Ascending aorta (tissue), 2 donors: ENCODE data around the gene FOXP1. TPM values are rescaled to one million over a fixed set of nuclear protein-coding genes. Genes with fewer than 3 reads are reported as not detected.

ENCODE experiments used
- DNase-seq, 2 donors: peaks; one replicate each; pipeline ENCODE4 v3.0.0-alpha.2; 2019; ENCODE audit warnings: low spot score in 2 of 2
- H3K27ac ChIP-seq, 2 donors: fragments of 200-600 bp; sonication (generic); one replicate each; pipeline ENCODE4 v1.5.1; 2016 to 2017; ENCODE audit warnings: mild to moderate bottlenecking in 1 of 2
- H3K27me3 ChIP-seq: fragments of 200-600 bp; sonication (generic); one replicate; pipeline ENCODE4 v1.5.1; 2017
- H3K36me3 ChIP-seq, 2 donors: fragments of 200-600 bp; sonication (generic); one replicate each; pipeline ENCODE4 v1.5.1; 2016
- H3K4me1 ChIP-seq, 2 donors: fragments of 200-600 bp; sonication (generic); one replicate each; pipeline ENCODE4 v1.5.1; 2016 to 2017; ENCODE audit warnings: mild to moderate bottlenecking in 1 of 2
- H3K4me3 ChIP-seq, 2 donors: fragments of 200-600 bp; sonication (generic); one replicate each; pipeline ENCODE4 v1.5.1; 2016 to 2017; ENCODE audit warnings: mild to moderate bottlenecking in 1 of 2
- H3K9me3 ChIP-seq, 2 donors: fragments of 200-600 bp; sonication (generic); one replicate each; pipeline ENCODE4 v1.5.1; 2016
- intact Hi-C: fragments of 100-400 bp; cut with DNase I; formaldehyde crosslinking; loops from one replicate; pipeline ENCODE4 v1.15.1; 2023
- total RNA-seq: library from RNA; depleted of rRNA; stranded (reverse); fragments of >200 nt; gene quantifications from one replicate; pipeline ENCODE4 v1.1.0, GENCODE V29; 2016
- TF ChIP-seq, protein P1 (sequence below), 3 experiments: fragments of 200-600 bp in 2 of 3; fragments of 450-650 bp in 1 of 3; sonication (generic) in 2 of 3; IDR thresholded peaks; one replicate each; pipeline ENCODE4 v1.5.1; 2016 to 2019; ENCODE audit warnings: antibody characterized with exemption in 3 of 3, mild to moderate bottlenecking in 1 of 3, moderate library complexity in 1 of 3

The FOXP1 gene
- total RNA-seq, 1 donor from 2014 or later, result 171 TPM

DNA sequence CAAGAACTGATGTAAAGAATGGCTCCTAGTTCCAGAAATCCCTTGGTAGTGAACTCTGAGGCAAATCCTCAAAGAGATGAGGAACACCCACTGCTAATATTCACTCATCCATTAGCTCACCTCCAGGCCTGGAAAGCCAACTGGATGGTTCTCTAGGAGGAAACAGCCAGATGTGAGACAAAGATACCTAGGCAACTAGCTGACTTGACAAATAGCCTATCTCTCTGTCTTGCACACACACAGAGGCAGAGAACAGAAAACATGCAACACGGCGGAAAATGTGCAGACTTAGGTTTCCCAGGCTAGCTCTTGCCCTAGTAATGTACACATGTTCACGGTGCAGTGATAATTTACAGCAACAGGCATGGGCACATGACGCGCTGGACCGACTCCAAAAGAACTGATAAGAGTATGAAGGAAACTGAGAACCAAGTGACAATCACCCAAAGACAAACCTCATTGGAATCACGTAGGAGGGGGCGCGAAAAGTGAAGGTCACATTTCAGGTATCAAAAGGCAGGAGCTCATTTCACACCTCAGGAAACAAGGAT lies 318.1 kb downstream of the FOXP1 start:
- DNase-seq, result no peak
- TF ChIP-seq, protein P1, sequence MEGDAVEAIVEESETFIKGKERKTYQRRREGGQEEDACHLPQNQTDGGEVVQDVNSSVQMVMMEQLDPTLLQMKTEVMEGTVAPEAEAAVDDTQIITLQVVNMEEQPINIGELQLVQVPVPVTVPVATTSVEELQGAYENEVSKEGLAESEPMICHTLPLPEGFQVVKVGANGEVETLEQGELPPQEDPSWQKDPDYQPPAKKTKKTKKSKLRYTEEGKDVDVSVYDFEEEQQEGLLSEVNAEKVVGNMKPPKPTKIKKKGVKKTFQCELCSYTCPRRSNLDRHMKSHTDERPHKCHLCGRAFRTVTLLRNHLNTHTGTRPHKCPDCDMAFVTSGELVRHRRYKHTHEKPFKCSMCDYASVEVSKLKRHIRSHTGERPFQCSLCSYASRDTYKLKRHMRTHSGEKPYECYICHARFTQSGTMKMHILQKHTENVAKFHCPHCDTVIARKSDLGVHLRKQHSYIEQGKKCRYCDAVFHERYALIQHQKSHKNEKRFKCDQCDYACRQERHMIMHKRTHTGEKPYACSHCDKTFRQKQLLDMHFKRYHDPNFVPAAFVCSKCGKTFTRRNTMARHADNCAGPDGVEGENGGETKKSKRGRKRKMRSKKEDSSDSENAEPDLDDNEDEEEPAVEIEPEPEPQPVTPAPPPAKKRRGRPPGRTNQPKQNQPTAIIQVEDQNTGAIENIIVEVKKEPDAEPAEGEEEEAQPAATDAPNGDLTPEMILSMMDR (IDR thresholded peaks at IDR 0.05), result no peak

DNA sequence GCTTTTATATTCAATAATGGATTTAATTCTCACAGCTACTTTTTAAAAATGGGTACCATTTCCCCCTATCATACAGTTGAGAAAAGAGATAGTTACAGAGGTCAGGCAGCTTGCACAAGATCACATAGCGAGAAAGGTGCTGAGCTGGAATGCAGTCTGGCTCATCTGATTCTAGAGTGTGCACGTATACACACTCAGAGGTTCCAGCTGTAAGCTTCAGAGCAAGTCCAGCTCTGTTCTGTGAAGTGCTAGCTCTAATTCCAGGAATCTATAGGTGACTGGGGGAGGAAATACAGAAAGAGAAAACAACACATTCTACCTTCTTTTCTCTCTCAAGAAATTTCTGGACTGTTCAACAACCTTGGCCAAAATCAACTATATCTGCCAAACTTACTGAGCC lies 318.7 kb downstream of the FOXP1 start:
- intact Hi-C loops, result no loop called here

More for the DNA sequence above, 318.1 kb downstream of the FOXP1 start:
- intact Hi-C loops, result no loop called here
- Histone ChIP-seq H3K27me3 (no peaks in the 10 kb centered on the region), H3K36me3 (no peaks in the 10 kb centered on the region), H3K4me1 (peaks cover 0 to 7% of the 10 kb centered on the region in 2 donors), H3K27ac (no peak overlapping the region), H3K9me3 (no peaks in the 10 kb centered on the region), H3K4me3 (no peak overlapping the region)

DNA sequence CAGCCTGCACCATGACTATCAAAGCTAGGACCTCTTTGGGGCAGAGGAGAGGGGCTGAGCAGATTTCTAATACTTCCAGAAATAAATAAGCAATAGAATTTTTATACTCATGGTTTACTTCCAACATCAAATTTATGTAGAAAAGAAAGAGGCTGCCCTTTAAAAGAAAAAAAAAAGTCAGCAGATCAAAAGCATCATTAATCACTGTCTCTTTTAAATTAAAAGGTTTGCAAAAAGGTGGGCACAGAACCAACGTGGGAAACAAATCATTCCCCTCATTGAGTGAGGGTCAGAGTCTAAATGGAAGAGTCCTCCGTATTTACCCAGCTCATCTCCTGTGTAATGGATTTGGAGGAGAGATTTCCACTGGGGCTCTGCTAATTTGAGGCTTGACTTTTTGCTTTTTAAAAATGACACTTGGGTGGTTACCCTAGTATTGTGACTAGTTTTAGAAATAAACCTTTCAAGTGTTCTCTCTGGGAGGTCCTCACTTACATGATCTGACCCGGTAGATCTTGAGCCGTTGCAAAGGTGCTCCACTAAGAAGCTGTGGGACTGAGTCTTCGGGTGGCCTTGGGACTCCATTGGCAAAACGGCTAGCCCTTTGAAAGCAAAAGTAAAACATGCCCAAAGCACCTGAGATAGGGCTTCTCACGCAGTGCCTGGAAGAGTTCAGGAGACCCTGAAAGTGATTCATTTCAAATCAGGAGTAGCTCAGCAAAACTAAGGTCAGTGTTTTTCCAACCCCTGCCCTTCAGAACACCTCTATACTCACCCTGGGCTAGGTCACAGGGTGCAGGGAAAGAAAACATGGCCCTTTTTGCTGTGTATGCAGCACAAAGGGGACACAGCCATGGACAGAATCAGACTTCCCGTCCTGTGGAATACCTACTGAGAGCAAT lies 320.9 kb downstream of the FOXP1 start:
- H3K36me3 ChIP-seq, result no peaks in the 10 kb centered on the region
- intact Hi-C loops, result no loop called here
- no peak overlapping the region for H3K4me3 ChIP-seq
- no peak for DNase-seq
- peaks cover 0 to 7% of the 10 kb centered on the region in 2 donors for H3K4me1 ChIP-seq
- TF ChIP-seq, protein P1 (IDR thresholded peaks at IDR 0.05), result no peak
- no peaks in the 10 kb centered on the region for H3K27me3 ChIP-seq
- no peaks in the 10 kb centered on the region for H3K9me3 ChIP-seq
- H3K27ac ChIP-seq, result no peak overlapping the region

More for the DNA sequence above, 318.7 kb downstream of the FOXP1 start:
- Histone ChIP-seq H3K4me1 (peaks cover 0 to 5% of the 10 kb centered on the region in 2 donors), H3K9me3 (no peaks in the 10 kb centered on the region), H3K36me3 (no peaks in the 10 kb centered on the region), H3K27me3 (no peaks in the 10 kb centered on the region), H3K27ac (no peak overlapping the region), H3K4me3 (no peak overlapping the region)
- DNase-seq, result no peak
- TF ChIP-seq, protein P1 (IDR thresholded peaks at IDR 0.05), result no peak

DNA sequence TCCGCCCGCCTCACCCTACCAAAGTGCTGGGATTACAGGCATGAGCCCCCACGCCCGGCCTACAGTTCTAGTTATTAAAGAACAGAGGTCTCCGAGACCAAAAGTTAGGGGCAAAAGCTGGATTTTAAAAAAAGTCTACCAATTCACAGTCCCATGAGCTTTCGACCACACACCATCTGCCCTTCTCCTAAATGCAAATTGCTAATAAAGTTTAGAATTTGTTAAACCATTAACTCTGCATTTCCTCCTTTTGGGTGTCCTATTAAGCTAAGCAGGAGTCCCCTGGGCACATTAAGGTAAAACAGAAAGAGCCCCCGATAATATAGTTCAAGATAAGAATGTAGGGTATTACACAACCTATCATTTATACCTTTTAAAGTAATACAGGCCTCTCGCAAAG lies 322.7 kb downstream of the FOXP1 start:
- peaks cover 0 to 7% of the 10 kb centered on the region in 2 donors for H3K4me1 ChIP-seq
- DNase-seq, result no peak
- intact Hi-C loops, result no loop called here
- H3K27me3 ChIP-seq, result no peaks in the 10 kb centered on the region
- no peak overlapping the region for H3K4me3 ChIP-seq
- no peaks in the 10 kb centered on the region for H3K9me3 ChIP-seq
- TF ChIP-seq, protein P1 (IDR thresholded peaks at IDR 0.05), result no peak
- H3K36me3 ChIP-seq, result no peaks in the 10 kb centered on the region
- no peak overlapping the region for H3K27ac ChIP-seq

DNA sequence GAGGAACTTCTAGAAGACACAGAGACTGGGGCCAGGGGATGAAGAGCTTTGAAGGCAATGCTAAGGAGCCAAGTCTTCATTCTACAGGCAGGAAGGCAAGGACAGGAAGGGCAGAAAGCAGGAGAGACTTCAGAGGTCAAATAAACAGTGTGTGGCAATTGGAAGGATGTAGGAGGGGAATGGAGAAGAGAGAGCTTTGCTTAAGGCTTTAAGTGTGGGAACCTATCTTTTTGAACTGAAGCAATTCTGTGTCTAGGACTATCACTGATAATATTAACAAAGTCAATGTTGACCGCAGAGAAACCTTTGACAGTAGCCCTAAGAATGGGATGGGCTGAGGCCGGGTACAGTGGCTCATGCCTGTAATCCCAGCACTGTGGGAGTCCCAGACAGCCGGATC lies 325.0 kb downstream of the FOXP1 start:
- Histone ChIP-seq H3K4me1 (peaks cover 0 to 10% of the 10 kb centered on the region in 2 donors), H3K27me3 (no peaks in the 10 kb centered on the region), H3K4me3 (no peak overlapping the region), H3K36me3 (no peaks in the 10 kb centered on the region), H3K27ac (peak overlapping the region in 1 of 2 donors; percentile 14), H3K9me3 (no peaks in the 10 kb centered on the region)
- TF ChIP-seq, protein P1 (IDR thresholded peaks at IDR 0.05), result no peak
- intact Hi-C loops, result no loop called here
- no peak for DNase-seq
